GM19240 (cell line): Measurements from ENCODE around the gene CAMTA1.

Experiments
- DNase-seq: peaks from one replicate; pipeline ENCODE4 v3.0.0; 2011; ENCODE audit warnings: low spot score; ENCODE audit not compliant: insufficient read length

Gene CAMTA1

DNA sequence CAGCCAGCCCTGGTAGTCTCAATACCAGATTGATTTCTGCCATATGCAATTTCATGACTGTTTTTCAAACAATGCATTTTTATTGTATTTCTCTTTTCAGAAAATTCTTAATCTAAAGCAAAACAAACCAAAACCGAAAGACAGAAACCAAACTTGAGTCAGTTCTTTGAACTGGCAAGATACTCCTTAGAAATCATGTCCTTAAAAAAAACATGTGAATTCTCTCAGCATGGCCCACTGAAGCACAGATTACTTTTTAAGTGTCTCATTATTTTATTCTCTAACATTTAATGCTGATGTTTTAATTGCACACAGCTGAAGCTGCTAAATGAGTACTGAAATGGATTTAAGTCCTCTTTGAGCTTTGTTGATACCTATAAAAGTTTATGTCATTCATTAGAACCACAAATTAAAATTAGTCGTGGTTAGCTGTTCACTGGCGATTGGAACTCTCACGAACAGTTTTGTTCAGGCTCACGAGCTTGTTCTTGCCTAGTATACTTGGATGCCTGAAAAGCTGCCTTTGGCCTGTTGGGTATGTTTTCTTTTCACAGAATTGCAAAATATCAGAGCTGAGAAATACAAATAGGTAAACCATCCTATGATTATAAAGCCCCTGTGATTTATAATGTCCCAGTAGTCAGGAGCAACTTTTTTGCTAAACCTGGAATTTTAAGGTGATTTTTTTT is 87.5 kb downstream of the CAMTA1 start:
- no peak for DNase-seq

GRCh38 chr1:6873298-6874015 is 88.2 kb downstream of the CAMTA1 start:
- DNase-seq = no peak

GRCh38 chr1:6874298-6874697 is 89.0 kb downstream of the CAMTA1 start:
- DNase-seq = no peak

DNA sequence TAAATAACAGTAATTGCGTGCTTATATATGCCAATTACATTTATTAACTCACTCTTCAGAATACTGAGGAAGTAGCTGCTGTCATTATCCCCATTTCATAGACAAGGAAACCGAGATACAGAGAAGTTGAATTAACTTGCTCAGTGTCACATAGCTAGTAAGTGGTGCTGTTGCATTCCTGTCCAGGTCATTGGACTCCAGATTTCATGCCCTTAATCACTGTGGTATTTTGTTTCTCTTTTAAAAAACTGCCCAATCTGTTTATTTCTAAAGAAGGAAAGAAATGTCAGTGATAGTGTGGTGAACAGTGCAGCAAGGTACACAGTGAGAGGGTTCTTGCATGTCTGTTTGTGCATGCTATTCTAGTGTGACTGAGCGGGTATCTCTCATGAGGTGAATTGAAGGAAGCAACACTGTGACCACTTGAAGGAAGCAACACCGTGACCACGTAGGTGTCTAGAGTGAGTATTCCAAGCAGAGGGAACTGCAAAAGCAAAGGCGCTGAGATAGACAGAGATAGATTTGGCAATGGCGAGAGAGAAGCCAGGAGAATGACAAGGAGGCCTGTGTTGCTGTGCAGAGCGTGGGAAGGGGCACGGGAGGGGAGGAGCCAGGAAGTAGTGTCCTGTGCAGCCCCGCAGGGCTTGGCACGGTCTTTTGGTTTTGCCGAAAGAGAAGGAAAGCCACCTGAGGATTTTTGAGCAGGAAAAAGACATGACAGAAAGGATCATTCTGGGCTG is 95.9 kb downstream of the CAMTA1 start:
- DNase-seq = no peak

GRCh38 chr1:6882414-6882813 is 97.2 kb downstream of the CAMTA1 start:
- DNase-seq = no peak

DNA sequence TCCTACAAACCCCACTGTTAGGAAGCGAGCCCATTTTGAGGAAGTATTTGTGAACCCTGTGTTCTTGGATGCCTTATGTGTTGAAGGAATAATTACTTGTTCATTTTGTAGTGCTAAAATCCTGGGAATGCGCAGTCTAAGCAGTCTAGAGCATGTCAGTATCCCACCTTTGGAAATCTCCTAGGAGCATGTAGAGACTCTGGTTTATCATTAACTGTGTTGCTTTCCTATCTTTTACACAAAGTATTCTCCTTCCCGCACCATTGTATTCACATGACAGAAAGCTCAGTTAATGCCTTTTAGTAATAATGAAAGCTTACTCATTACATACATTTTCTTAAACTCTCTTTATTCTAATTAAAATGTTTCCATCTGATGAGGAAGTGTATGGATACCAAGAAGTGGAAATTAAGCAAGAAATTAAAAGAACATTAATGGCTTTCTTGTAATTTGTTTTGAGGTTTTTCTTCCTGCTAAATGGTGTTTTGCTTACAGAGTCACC is 99.4 kb downstream of the CAMTA1 start:
- DNase-seq = no peak

DNA sequence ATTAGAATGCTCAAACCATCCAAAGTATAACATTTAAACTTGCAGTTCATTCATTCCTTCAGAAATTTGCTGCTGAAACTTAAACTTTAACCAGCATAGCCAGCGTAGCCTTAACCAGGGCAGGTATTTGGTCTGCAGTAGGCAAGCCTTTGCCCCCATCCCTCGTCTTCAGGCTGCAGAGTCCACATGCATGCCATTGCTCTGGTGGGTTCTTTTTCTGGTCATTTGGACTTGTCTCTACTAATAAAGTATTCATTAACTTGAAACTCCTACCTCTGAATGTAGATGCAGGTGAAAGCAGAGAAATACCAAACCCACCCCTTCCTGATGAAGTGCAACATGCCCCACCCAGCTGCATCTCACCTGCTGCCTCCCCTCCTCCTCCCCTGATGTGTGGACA is 100.2 kb downstream of the CAMTA1 start:
- DNase-seq = no peak

DNA sequence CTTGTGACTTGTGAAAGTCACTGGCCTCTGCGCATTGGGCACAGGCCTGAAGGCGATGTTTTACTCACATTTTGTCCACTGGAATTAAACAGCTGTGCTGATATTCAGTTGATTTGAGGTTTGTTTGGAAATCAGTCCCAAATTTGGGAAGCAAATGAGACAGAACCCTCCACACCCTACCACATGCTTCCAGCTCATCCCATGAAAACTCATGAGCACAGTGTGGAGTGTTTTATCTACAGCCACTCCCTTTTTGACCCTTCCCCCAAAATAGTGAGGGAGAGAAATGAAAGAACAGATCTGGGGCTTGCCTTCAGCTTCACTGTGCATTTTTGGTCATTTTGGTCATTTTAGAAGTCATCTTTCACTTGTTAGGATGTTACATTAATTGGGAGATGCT is 101.3 kb downstream of the CAMTA1 start:
- DNase-seq = no peak

GRCh38 chr1:6888268-6888667 is 103.0 kb downstream of the CAMTA1 start:
- no peak for DNase-seq

GRCh38 chr1:6888870-6889269 is 103.6 kb downstream of the CAMTA1 start:
- no peak for DNase-seq

GRCh38 chr1:6889875-6890480 is 104.7 kb downstream of the CAMTA1 start:
- DNase-seq = peak; percentile 17

- no peak for DNase-seq
These were observed 105.4 kb downstream of the CAMTA1 start for GRCh38 chr1:6890686-6891085.

DNA sequence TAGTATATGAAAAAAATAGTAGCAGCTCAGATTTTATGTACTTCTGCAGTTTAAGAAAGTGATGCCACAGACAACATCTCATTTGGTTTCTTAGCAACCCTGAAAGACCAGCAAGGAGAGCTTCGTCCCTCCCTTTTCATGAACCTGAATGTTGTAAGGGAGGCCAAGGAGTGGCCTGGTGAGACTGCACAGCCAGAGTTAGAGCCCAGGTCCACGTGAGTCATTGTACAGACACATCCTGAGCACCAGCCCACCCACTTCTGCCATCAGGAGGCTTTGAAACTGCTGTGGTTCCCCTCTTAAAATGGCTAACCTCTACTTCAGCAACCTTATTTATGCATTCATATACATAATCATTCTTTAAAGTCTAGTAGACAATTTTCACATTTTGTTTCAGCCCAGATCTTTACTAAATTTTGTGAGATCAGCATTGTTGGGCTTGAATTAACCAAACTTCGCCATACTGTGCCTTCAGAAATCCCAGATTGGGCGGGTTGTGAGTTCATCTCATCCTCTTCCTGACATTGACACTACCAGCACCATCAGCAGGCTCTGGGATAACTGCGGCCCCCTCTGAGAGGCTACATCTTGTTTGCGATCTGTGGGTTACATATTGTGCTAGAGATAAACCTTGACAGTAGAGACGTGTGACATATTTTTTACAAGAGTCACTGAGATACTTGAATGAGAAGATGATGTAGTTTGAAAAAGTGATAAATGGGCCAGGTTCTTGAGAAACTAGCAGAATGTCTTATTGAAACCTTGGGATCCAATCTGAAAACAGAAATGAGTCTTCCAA is 106.7 kb downstream of the CAMTA1 start:
- no peak for DNase-seq

DNA sequence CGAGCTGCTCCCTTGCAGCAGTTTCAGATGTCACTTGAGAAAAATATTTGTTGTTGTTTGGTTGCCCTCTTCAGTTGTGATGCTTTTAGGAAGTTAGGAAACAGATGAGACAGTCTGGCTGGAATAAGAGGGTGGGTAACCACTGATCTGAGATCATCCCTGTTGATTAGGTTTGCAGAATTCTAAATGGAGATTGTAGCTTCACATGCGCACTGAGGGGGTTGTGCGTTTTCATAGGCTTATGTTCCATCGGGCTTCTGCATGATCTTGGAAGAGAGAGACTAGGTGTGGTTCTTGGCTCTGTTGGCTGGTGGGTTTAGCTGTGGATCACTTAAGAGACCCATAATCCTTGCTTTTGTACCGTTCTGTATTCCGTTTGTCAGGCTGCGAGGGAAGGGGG is 108.1 kb downstream of the CAMTA1 start:
- DNase-seq = no peak

DNA sequence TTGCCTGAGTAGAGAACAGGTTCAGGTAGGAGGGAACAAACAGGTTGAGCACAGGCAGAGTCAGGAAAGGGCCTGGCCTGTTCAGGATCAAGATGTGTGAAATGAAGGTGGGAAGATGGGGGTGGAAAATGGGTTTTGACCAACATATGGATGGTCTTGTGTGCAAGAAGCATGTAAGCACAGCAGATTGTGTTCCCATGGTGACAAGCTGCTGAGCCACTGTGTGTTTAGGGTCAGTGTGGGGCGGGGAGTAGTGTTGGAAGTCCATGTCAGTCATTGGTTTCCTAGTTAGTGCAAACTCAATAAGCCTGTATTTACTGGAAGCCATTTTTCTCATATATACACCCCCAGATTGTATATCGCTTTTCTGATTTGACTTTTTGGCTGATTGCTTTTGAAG is 111.9 kb downstream of the CAMTA1 start:
- no peak for DNase-seq

DNA sequence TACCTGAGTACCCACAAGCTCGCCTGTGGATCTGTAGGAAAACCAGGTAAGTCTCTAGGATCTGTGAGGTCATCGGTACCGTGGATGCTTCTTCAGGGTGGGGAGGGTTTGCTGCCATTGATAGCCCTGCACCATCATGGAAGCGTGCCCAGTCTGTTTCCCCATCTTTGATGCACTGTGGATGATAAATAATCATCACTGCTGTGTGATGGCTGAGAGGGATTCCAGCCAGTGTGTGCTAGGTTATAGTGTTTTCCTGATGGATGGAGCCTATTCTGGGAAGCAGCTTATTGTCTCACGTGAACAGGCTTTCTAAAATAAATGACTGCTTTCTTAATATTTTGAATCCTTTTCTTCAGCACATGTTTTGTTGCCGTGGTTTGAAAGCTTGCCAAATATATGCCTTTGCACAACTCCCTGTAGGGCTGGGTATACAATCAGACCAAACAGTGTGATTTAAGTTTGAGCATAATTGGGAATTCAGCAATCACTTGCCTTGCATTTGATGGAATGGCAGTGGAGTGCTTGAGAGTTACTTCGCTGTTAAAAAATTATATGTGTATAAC is 113.8 kb downstream of the CAMTA1 start:
- DNase-seq = no peak

- DNase-seq = no peak
These were observed 114.4 kb downstream of the CAMTA1 start for GRCh38 chr1:6899621-6900020.

DNA sequence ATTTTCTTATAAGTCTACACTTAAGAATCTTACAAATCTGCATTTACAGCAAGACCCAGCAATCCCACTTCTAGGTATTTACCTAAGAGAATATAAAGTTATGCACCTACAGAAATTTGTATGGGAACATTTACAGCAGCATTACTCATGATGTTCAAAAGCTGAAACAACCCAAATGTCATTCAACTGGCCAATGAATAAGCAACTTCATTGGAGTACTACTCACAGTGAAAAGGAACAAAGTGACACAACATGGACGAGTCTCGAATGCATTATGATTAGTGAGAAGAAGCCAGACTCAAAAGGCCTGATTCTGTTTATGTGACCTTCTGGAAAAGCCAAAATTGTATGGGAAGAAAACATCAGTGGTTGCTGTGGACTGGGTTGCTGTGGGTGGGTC is 116.9 kb downstream of the CAMTA1 start:
- DNase-seq = no peak

DNA sequence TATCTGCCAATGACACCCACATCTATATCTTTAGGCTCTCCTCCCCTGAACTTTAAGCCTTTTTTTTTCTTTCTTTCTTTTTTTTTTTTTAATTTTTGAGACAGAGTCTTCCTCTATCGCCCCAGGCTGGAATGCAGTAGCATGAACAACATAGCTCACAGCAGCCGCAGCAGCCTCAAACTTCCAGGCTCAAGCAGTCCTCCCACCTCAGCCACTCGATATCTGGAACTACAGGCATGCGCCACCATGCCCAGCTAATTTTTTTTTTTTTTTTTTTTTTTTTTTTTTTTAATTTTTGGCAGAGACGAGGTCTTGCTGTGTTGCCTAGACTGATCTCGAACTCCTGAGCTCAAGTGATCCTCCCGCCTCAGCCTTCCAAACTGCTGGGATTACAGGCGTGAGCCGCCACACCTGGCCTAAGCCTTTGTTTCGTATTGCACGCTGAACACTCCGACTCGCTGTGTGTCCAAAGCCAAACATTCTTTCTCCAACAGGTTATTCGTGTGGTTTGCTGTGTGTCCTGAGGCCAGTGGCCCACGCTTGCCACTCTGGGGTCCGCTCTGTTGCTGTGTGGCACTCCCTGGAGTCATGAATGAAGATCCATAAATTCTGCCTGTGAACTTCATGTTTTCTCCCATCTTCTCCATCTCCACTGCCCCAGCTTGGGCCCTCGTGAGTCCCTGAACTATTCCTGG is 119.4 kb downstream of the CAMTA1 start:
- no peak for DNase-seq

DNA sequence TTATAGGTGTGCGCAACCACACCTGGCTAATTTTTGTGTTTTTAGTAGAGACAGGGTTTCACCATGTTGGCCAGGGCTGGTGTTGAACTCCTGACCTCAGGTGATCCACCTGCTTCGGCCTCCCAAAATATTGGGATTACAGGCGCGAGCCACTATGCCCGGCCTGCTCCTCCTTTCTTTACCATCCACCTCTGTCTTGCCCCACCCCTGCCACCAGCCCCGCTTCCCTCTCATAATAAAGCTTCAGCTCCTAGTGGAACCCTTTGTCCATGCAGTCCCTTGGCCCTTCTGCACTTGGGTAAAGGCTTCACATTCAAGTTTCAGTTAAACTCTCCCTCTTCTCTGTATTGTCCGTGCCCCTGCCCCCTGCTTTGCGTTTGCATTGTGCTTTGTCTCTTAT is 120.1 kb downstream of the CAMTA1 start:
- no peak for DNase-seq
